ENCODE data around the gene PDLIM5.
A peak's percentile ranks its signal among the peaks of the same experiment; 100 is the strongest.

Gene PDLIM5

GRCh38 chr4:94562285-94562684 lies 110.5 kb downstream of the PDLIM5 start:
- no peak for DNase-seq

GRCh38 chr4:94564252-94564651 lies 112.5 kb downstream of the PDLIM5 start:
- no peak for DNase-seq

DNA sequence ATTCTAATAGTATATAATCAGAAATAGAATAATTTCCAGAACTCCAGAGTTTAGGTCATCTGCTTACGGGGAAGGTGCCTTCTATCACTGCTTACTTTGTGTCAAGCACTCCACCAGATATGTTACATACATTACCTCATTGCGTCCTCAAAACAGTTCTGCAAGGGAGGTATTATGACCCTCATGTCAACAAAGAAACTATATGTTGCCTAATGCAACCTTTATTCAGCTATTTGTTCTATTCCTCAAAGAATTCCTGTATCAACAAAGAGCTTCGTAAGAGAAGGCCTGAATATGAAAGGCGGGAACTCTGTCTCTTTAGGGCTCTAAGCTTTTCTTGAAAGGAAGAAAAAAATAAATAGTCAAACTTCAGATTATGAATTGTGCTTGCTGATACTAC lies 114.7 kb downstream of the PDLIM5 start:
- DNase-seq, result no peak

DNA sequence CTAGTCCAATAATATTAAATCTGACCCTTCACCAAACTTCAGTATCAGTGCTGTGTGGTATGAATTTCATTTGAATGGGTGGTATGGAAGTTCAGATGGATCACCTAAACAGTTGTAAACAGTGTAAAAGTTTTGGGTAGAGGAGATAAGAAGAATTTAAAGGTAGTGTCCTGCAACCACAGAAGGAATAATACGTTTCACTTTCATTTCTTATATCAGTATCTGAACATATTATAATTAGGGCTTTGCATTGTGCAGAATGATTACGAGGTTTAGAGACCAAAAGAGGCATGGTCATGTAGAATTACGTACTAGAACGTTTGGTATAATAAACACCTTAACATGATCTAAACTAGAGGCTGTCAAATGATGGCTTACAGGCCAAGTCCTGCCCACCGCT lies 116.1 kb downstream of the PDLIM5 start:
- no peak for DNase-seq

GRCh38 chr4:94570558-94570957 lies 118.8 kb downstream of the PDLIM5 start:
- DNase-seq, result no peak

- no peak for DNase-seq
These were observed 119.6 kb downstream of the PDLIM5 start for GRCh38 chr4:94571298-94571697.

- DNase-seq, result peak; percentile 19 to 71
These were observed 120.0 kb downstream of the PDLIM5 start for GRCh38 chr4:94571715-94572114.

- no peak for DNase-seq
These were observed 122.3 kb downstream of the PDLIM5 start for GRCh38 chr4:94574050-94574449.

- DNase-seq, result no peak
These were observed 122.9 kb downstream of the PDLIM5 start for GRCh38 chr4:94574616-94575015.

DNA sequence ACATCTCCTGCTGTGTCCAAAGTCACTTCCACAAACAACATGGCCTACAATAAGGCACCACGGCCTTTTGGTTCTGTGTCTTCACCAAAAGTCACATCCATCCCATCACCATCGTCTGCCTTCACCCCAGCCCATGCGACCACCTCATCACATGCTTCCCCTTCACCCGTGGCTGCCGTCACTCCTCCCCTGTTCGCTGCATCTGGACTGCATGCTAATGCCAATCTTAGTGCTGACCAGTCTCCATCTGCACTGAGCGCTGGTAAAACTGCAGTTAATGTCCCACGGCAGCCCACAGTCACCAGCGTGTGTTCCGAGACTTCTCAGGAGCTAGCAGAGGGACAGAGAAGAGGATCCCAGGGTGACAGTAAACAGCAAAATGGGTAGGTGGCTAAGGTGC lies 123.9 kb downstream of the PDLIM5 start:
- DNase-seq, result no peak

GRCh38 chr4:94576210-94576609 lies 124.5 kb downstream of the PDLIM5 start:
- no peak for DNase-seq

- no peak for DNase-seq
These were observed 125.4 kb downstream of the PDLIM5 start for GRCh38 chr4:94577136-94577535.

DNA sequence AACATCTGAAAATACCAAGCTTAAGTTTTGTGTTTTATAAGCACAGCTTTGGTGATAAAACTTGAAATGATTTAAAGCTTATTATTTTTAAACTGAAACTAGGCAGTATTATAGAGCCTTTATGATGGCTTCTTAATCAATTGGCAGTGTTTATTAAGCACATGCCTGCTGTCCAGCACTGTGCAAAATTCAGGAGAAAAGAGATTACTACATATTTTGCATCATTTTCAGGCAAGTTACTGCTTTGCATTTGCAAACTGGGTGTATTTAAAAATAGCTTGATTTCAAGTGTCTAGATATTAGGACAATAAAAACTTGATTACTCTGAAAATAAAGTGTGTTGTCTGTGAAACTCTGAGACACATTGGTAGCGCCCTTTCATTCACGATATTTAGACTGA lies 126.5 kb downstream of the PDLIM5 start:
- DNase-seq, result no peak

GRCh38 chr4:94581766-94582165 lies 130.0 kb downstream of the PDLIM5 start:
- DNase-seq, result no peak

DNA sequence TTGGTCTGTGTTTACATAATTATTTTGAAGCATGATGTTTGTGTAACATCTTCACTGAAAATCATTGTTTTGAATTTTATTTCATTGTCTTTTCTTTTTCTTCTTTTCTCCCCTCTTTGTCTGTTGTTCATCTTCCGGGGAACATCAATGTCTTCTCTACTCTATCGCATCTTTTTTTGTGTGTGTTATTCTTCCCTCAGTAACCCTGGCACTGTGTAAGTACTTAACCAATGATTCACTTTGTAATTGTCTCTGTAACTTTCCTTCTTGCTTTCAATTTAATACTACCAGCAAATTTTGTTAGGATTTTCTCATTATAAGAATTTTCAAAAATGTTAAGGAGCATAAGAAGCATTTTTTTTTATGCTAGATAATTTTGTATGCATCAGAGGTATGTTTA lies 130.8 kb downstream of the PDLIM5 start:
- DNase-seq, result no peak

GRCh38 chr4:94583914-94584641 lies 132.3 kb downstream of the PDLIM5 start:
- no peak for DNase-seq

DNA sequence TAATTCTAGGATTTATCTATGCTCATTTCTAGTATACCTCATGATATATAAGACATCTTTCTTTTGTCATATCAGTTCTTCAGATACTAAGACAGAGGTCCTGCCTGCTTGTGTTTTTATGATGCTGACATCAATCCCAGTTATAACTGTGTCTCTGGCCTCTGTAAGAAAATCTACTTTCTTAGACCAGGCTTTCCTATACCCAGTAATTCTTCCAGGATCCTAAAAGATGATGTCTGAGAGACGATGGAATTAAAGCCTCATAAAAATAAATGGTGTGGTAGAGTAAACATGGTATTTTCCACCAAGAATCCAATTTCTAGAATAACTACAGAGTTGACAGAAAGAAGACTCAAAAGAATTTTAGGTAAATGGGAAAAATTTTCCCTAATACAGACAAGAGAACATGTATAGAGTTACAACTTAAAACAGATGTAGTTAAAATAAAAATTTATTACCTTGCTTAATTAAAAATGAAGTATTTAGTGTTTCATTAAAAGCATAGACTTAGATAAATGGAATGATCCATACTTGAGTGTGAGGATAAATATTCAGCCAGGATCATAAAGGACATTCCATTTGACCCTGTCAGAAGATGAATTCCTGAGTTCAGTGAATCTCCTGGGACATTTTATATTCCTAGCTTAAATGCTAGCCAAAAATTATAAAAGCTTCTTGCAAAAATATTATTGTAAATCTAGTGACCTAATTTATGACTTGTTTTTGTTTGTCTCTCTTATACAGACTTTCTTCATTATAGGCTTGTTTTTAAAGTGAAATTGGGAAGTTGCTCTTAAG lies 137.4 kb downstream of the PDLIM5 start:
- DNase-seq, result no peak

DNA sequence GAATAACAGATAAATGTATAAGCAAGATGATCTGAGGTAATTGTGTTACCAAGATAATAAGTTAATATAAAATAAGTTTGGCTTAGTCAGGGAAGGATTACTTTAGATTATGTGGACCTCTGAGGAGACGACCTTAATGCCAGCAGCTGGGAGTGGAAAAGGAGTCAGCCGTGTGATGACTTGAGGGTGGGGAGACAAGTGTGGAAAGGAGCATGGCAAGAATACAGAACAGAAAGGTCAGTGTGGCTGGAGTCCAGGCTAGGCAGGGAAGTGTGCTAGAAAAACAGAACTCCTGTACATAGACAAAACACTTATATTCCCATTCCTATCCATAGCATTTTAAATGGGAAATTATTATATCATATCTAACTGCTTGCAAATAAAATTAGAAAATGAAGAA lies 138.8 kb downstream of the PDLIM5 start:
- DNase-seq, result no peak

GRCh38 chr4:94591289-94591688 lies 139.5 kb downstream of the PDLIM5 start:
- no peak for DNase-seq

GRCh38 chr4:94595013-94595412 lies 143.3 kb downstream of the PDLIM5 start:
- DNase-seq, result no peak

DNA sequence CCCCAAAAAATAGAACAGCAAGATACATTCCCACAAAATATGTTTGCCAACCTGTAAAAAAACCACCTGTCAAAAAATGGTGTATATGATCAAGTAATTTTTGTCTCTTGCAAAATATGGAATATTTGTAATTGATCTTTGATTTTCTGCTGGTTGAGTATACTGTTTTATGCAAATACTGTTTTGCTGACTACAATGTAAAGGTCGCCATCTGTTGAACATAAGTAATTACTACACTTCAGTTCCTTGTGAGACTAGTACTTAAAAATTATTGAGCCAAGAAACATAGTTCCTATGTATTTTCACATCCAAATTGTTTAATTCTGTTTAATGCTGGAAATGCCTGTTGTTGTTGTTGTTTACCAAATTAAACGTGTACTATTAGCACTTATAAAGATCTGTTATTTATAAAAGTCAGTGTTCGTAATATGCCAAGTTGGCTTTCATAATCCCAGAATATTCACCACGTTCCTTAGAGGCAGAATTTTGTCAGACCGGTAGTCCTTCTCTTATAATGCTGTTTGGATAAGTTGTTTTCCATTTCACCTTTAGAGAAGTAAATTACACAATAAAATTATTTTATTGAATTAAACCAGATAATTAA lies 144.2 kb downstream of the PDLIM5 start:
- peak; percentile 12 to 56 for DNase-seq

- DNase-seq, result no peak
These were observed 147.0 kb downstream of the PDLIM5 start for GRCh38 chr4:94598758-94599157.

DNA sequence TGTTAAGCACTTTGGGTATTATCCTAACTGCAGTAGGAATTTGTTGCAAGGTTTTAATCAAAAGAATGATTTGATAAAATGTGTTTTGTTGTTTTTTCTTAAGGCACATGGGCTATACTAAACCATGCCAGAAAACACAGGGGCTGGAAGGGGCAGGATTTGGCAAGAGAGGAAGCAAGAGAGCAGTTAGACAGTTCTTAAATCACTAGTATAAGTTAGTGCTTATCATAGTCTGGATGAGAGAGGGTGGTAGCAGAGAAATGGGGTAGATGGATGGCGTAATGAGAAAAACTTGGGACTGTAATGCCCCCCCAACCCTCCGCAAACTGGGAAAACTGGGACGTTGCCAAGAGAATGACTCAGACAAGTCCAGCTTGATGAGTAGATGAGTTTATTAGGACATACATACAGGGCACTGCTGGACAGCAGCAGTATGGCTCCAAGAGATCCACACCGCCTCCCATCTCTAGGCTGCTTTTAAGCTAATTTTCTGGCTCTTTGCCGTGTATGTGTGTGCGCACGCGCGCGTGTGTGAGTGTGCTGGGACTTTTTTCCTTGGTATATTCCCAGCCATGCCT lies 151.5 kb downstream of the PDLIM5 start:
- DNase-seq, result no peak
